PFSK-1 (cell line): ENCODE data around the gene UACA.

Source experiments
- FOXP2 ChIP-seq: optimal IDR thresholded peaks from 2 replicates; pipeline ENCODE3; 2011; ENCODE audit warnings: borderline replicate concordance, control low read depth, inconsistent platforms; ENCODE audit not compliant: insufficient read depth; ENCODE audit errors: extremely low read length, extremely low read depth
- POLR2AphosphoS5 ChIP-seq: IDR thresholded peaks from 2 replicates; pipeline ENCODE4 v1.6.1; 2012; ENCODE audit warnings: low read depth, mild to moderate bottlenecking, control low read depth, low read length, moderate library complexity
- REST ChIP-seq, 2 experiments: IDR thresholded peaks; 2 replicates each; pipeline versions ENCODE4 v1.6.1 to v1.8.0; 2011 to 2012; ENCODE audit warnings: low read depth in 2 of 2, low read length in 2 of 2, control low read depth in 1 of 2, inconsistent platforms in 1 of 2, mild to moderate bottlenecking in 1 of 2, moderate library complexity in 1 of 2; ENCODE audit not compliant: insufficient read depth in 1 of 2
- SIN3A ChIP-seq: IDR thresholded peaks from 2 replicates; pipeline ENCODE4 v1.6.1; 2012; ENCODE audit warnings: mild to moderate bottlenecking, low read length, moderate library complexity, borderline replicate concordance; ENCODE audit not compliant: insufficient read depth
- TAF1 ChIP-seq: IDR thresholded peaks from 2 replicates; pipeline ENCODE4 v1.6.1; 2012; ENCODE audit warnings: low read length, control low read depth, borderline replicate concordance; ENCODE audit not compliant: insufficient read depth

The UACA gene

GRCh38 chr15:70710714-70711113 lies 52.6 kb downstream of the UACA start:
- no peak for TF ChIP-seq POLR2AphosphoS5
- no peak for TF ChIP-seq SIN3A
- no peak for TF ChIP-seq REST (IDR thresholded peaks at IDR 0.05; ENCODE audit: insufficient read depth in 1 of 2, low read depth in 2 of 2, low read length in 2 of 2)
- TF ChIP-seq FOXP2, result no peak

- TF ChIP-seq REST (IDR thresholded peaks at IDR 0.05; ENCODE audit: insufficient read depth in 1 of 2, low read depth in 2 of 2, low read length in 2 of 2) (no peak), POLR2AphosphoS5 (no peak), TAF1 (no peak), FOXP2 (no peak), SIN3A (no peak)
These were observed 54.5 kb downstream of the UACA start for GRCh38 chr15:70708839-70709238.

- TF ChIP-seq SIN3A, result no peak
- no peak for TF ChIP-seq FOXP2
These were observed 55.6 kb downstream of the UACA start for GRCh38 chr15:70707686-70708300.

- no peak for TF ChIP-seq POLR2AphosphoS5
- no peak for TF ChIP-seq REST (IDR thresholded peaks at IDR 0.05; ENCODE audit: insufficient read depth in 1 of 2, low read depth in 2 of 2, low read length in 2 of 2)
- no peak for TF ChIP-seq SIN3A
- no peak for TF ChIP-seq TAF1
- no peak for TF ChIP-seq FOXP2
These were observed 58.6 kb downstream of the UACA start for GRCh38 chr15:70704731-70705130.

GRCh38 chr15:70704166-70704565 lies 59.2 kb downstream of the UACA start:
- TF ChIP-seq REST (IDR thresholded peaks at IDR 0.05; ENCODE audit: insufficient read depth in 1 of 2, low read depth in 2 of 2, low read length in 2 of 2), result no peak
- TF ChIP-seq TAF1, result no peak
- TF ChIP-seq POLR2AphosphoS5, result no peak
